Peyer's patch (tissue), 4 donors: ENCODE data around the gene DHCR24.

Experiments
- CTCF ChIP-seq, 6 experiments: fragments of 450-650 bp in 4 of 6; fragments of 200-600 bp in 2 of 6; sonication (generic) in 1 of 6; IDR thresholded peaks; one replicate each; pipeline ENCODE4 v1.5.1; 2017 to 2019; ENCODE audit warnings: antibody characterized with exemption in 6 of 6, mild to moderate bottlenecking in 3 of 6, moderate library complexity in 1 of 6
- POLR2A ChIP-seq, 2 donors: fragments of 450-650 bp; IDR thresholded peaks; one replicate each; pipeline ENCODE4 v1.5.1; 2017; ENCODE audit warnings: antibody characterized with exemption in 2 of 2, mild to moderate bottlenecking in 2 of 2, moderate library complexity in 2 of 2

- TF ChIP-seq CTCF (IDR thresholded peaks at IDR 0.05) (no peak), POLR2A (IDR thresholded peaks at IDR 0.05) (no peak)
Measured at GRCh38 chr1:54857141-54857540, 29.9 kb downstream of the DHCR24 start.
